ENCODE data around the gene TBX15.

DNA sequence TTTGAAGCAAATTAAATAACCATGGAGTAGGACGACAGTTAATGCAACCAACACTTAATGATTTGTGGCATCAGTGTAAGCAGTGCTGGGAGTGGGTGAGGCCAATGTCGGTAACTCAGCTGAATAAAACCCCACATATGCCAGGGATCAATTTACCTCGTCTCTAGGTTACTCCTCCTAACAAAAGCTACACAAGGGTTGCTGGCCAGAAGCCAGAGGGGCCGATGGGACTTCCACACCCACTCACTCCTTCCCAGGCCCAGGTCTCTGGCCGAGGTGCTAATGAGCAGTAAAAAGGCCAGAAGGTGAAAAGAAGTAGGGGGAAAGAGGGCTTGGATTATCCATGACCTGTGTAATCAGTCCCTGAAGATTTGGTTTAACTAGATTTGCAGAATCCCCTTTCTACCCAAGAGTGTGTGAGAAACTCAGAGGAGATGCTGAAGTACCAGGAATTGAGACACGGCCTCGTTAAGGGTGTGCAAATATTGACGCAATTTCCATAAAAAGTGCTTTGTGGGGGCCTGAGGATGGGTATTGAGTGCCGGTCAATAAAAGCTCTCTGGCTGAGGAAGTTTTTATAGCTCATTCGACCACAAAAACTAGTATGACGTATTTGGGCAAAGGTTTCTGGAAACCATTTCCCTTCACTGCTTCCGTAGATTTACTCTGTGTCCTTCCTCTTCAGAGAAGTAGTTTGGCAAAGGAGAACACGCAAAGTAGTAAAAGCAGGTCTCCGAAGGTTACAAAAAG is 145.5 kb downstream of the TBX15 start:
- TF ChIP-seq, protein P1, sequence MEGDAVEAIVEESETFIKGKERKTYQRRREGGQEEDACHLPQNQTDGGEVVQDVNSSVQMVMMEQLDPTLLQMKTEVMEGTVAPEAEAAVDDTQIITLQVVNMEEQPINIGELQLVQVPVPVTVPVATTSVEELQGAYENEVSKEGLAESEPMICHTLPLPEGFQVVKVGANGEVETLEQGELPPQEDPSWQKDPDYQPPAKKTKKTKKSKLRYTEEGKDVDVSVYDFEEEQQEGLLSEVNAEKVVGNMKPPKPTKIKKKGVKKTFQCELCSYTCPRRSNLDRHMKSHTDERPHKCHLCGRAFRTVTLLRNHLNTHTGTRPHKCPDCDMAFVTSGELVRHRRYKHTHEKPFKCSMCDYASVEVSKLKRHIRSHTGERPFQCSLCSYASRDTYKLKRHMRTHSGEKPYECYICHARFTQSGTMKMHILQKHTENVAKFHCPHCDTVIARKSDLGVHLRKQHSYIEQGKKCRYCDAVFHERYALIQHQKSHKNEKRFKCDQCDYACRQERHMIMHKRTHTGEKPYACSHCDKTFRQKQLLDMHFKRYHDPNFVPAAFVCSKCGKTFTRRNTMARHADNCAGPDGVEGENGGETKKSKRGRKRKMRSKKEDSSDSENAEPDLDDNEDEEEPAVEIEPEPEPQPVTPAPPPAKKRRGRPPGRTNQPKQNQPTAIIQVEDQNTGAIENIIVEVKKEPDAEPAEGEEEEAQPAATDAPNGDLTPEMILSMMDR (conservative IDR thresholded peaks at IDR 0.05; ENCODE audit: low read depth, low read length) = no peak
- TF ChIP-seq EZH2 (IDR thresholded peaks at IDR 0.05; ENCODE audit: borderline replicate concordance, low read depth, low read length, poor library complexity, severe bottlenecking) = no peak

All from A673 (cell line).